CMK (cell line): ENCODE results near the gene TLE1.
"Not testable (repeated sequence)": the region's sequence is repeated elsewhere in the genome, so short reads cannot be mapped to it uniquely, and the experiment has no call there.

Source experiments
- DNase-seq: peaks from one replicate; pipeline ENCODE4 v3.0.0-alpha.2; 2010; ENCODE audit warnings: low read depth

TLE1 gene

DNA sequence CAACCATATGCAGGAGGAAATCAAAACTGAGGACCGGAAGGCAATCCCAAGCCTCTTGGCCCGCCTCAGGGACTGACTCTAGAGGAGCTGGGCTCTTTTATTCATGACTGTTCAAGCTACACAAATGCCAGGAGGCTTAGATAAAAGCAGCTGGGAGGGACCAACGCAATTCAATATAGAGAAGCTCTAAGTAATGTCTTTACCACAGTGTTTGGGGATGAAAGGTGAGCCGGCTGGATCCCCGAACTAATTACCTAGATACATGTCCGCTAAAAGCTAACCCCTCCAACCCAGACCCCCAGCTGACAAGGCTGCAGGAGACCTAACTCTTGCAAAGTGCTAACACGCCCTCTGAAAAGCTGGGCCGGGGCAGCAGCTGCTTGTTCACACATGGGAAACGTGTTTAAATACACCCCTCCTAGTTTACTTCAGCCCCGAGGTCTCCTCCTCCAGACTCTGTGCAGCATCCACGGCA, 67.5 kb downstream of the TLE1 start:
- DNase-seq = no peak

DNA sequence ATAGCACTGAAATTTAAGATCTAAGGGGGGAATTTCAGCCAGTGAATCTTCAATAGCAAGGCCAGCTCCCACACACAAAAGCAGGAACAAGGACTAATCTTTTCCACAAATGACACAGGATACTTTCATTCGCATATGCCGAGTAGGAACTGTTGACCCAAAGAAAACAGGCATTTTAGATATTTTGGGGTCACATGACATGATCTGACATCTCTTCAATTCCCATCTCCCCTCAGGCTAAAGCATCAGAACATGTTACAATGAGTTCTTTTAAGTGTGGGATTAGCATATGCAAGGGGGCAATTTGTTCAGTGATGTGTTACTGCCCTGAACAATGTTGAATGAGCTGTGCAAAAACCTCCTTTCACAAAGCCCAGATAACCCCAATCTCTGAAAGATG, 68.2 kb downstream of the TLE1 start:
- DNase-seq = no peak

DNA sequence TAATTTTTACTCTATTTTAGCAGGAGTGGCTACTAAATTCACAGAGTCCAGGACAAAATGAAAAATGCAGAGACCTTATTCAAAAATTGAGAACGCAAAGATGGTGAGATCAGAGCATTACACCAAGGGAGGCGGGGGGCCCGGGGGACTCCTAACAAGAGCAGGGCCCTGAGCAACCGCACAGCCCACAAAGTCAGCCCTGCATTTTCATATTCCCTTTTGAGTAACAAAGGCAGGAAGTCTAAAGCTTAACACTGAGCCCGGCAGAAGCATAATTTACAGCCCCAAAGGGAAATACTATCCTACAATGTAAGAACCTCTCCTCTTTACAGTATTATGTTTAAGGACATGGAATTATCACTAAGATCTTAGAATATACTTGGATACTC, 69.4 kb downstream of the TLE1 start:
- DNase-seq = no peak

DNA sequence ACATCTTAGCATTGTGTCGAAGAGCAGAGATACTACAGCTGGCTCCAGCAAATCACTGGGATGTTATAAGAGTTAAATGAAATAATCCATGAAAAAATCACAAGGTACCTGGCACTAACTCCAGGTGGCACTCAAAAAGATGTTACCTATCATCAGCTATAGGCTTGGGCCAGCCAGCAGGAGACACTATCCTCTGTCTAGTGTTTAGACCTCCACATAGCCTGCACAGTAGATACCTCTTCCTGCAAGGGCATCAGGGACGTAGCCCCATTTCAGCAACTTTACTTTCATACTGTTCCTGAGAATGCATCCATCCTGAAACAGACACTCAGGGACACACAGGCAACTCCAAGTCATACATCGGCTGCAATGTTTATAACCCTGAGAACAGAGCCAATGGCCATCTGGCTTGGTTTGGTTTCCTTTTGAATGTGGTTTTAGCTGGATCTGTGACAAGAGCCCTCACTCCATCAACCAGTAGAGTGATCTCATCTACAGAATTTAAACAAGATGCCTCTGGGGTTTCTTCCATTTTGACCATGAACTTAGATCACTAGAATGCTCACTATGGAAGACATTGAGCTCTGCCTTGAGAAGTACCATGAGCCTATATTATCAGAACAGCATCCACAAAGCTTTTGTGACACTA, 69.9 kb downstream of the TLE1 start:
- DNase-seq = no peak

DNA sequence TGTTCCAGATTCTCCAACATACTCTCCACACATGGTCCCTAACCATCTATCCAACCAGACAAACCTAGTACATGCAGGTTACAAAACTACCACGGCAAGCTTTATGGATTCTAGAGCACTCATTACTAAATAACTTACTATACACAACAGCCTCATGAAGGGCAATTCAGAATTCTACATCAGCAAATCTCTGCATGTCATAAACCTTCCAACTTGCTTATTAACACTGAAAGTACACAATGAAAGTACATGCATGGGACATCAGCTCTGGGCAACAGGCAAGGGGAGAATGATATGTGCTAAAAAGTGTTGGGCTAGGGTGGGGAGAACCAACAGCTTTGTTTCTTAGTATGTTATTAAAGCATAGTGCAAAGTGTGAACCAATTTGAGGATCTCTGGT, 70.4 kb downstream of the TLE1 start:
- no peak for DNase-seq

DNA sequence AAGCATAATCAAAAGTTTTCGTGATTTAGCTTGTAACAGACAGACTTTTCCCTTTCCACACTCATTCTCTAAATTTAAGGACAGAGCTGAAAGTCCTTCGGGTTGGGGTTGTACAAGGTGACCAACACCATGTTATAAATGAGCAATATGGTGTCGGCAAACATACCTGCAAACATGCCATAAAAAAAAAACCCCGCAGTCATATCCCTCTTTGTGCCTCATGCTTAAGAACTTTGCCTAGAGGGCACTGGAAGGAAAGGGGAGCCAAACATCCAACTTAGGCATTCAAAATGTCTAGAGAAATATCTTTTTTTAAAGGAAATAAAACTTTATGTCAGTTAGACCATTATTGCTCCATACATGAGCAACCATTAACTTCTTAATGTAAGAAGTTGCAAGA, 73.2 kb downstream of the TLE1 start:
- no peak for DNase-seq

DNA sequence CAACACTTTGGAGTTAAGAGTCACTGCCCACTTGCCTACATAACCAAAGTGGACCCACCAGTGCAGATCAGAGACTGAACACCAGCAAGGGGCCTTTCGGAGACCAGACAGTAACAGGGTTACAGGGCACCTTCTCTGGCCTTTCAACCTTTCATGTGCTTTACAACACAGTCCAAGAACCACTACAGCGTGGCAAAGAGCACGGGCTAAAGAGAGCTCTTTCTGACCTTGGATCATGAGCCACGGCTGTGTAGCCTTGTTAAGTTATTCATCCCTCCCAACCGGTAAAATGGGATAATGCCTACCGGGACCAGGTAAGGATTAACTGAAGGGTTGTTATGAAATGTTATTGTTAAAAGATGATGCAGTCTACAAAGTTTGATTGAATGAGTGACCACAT, 75.0 kb downstream of the TLE1 start:
- DNase-seq = no peak

DNA sequence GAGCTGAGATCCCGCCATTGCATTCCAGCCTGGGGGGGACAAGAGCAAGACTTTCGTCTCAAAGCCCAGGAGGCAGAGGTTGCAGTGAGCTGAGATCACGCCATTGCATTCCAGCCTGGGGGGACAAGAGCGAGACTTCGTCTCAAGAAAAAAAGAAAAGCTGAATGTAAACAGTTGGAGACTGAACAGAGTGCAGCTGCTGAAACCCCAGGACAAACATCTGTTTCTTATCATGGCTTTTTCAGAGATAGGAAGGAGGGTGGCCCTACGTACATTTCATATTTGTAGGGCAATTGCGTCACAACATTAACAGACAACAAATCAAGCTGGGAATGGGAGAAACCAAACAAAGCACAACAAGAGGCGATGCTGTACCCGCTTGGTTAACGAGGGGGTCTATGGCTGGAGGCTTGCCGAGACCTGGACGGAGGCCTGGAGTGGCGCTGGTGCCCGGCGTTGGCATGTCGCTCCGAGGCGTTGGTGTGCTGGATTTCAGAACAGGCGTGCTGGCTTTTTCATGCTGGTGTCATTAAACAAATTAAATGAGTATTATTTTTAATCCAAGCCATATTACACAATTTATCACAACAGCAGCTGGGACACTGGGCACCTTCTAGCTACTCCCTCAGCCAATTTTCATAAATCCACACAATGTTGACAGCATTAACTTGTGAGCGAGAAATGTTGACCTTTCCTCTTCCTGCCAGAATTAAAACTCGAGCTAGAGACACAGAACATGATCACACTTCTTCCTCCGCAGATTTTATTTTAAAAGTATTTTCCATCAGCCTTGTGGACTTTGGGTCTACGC, 76.1 kb downstream of the TLE1 start:
- no peak for DNase-seq

DNA sequence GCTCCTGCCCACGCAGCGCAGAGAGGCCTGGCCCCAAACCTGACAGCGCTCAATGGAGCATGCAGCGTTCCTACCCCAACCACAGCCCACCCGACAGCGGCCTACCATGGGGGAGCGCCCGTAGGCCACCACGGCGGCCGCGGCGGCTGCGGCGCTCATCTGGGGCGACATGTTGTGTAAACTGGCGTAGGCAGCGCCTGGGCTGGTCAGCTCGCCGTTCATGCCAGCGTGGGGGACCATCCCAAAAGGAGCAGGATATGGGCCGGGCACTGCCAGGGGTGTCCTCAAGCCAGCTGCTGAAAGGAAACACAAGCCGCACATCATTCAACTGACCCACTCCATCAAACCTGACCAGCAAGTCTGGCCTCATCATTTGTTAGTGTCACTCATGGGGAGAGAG, 77.7 kb downstream of the TLE1 start:
- no peak for DNase-seq

DNA sequence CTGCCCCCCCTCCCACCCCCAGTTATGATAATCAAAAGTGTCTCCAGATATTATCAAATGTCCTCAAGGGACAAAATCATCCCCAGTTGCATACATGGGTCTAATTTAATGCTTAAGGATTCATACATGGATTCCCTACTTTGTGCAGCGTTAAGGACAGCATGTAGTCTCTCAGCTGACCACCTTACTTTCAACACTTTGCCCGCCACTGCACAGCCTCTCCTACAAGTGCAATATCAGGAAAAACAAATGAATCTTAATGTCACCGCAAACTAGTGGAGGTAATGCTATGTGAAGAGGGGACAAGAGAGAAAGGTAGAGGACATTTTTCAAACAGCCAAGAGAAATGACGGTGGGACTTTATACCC, 78.6 kb downstream of the TLE1 start:
- no peak for DNase-seq

DNA sequence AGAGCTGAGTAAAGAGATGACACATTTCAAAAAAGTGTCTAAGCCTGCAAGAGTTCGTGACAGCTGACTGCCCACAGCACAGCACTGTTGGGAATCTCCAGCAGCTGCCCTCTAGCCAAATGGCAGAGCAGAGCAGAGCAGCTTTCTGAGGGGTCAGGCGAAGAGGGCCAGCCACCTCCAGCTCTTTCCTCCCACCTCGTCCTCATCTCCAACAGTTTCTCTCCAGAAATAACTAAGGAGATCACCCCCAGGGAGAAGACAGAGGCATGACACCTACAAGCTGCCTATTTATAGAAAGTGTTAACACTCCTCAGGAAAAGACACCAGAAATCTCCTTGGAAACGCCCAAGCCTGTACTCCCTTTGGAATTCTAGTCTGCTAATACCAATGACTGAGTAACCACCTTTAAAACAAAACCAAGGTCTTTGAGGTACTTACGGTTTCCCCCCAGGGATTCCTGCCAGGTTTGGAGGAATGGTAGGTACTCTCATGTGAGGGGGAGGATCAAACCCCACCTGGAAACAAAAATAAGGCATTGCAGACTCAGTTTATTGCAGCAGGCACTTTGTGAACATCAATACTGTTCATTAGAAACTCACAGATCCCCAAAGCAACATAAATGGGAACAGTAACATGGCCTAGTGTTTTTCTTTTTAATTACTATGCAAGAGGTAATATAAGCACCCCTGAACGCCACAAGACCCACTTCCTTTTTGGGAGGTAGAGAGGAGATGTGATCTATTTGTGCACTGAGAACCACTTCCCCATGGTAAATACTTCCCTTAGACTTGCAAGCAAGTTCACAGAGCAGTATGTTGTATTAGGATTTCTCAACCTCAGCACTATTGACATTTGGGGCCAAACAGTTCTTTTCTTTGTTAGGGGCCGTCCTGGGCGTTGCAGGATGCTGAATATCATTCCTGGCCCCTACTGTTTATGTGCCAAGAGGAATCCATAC, 79.3 kb downstream of the TLE1 start:
- no peak for DNase-seq

DNA sequence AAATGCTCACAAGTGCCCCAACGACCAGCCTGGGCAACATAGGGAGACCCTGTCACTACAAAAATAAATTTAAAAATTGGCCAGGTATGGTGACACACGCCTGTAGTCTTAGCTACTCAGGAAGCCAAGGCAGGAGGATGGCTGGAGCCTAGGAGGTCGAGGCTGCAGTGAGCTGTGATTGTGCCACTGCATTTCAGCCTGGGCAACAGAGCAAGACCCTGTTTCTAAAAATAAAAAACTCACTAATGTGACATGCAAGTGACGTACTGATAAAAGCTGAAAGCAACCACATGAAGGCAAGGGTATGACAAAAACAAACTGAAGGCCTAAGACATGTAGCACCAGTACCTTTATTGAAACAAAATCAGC, 81.1 kb downstream of the TLE1 start:
- DNase-seq = no peak

DNA sequence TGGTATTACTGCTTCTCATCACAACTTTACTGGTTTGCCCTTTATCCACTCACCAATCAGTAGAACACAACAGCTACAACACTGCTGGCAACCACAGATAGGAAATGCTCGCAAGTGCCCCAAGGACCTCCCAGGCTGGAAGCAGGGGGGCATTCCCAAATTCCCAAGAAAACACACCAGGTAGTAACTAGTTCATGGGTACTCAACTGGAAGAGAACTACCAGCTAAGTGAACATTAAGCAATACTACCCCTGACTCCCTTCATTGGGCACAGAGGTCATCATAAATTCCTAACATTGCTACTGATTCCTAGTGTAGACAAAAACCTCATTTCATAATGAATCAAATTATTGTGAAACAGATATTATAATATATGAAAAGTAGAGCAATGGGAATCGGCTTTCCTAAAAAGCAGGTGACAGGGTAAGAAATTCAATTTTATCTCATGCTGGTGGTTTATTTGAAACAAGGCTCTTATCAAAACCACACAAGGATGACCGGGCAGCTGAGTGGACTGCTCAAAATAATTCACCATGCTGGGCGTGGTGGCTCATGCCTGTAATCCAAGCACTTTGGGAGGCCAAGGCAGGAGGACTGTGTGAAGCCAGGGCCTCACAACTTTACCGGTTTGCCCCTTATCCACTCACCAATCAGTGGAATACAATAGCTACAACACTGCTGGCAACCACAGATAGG, 81.6 kb downstream of the TLE1 start:
- no peak for DNase-seq

DNA sequence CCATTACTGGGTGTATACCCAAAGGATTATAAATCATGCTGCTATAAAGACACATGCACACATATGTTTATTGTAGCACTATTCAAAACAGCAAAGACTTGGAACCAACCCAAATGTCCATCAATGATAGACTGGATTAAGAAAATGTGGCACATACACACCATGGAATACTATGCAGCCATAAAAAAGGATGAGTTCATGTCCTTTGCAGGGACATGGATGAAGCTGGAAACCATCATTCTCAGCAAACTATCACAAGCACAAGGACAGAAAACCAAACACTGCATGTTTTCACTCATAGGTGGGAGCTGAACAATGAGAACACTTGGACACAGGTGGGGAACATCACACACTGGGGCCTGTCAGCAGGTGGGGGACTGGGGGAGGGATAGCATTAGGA, 83.1 kb downstream of the TLE1 start:
- DNase-seq = not testable (repeated sequence)

DNA sequence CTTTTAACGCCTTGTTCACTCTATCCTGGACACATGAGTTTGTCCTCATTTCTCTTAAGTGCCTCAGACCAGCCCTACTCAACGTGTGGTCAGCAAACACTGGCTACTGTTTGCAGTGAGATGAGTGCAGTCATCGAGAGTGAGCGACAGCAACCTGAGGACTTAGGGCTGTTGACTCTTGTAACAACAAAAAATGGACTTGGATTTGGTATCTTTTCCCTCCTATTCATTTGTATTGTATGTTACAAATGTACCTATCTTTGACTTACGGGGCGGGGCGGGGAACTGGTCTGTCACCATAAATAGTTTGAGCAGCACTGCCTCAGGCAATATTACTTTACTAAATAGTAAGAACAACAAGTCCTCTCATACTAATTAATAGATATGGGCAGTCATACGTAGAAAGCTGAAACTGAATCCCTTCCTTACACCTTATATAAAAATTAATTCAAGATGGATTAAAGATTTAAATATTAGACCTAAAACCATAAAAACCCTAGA, 84.1 kb downstream of the TLE1 start:
- no peak for DNase-seq

DNA sequence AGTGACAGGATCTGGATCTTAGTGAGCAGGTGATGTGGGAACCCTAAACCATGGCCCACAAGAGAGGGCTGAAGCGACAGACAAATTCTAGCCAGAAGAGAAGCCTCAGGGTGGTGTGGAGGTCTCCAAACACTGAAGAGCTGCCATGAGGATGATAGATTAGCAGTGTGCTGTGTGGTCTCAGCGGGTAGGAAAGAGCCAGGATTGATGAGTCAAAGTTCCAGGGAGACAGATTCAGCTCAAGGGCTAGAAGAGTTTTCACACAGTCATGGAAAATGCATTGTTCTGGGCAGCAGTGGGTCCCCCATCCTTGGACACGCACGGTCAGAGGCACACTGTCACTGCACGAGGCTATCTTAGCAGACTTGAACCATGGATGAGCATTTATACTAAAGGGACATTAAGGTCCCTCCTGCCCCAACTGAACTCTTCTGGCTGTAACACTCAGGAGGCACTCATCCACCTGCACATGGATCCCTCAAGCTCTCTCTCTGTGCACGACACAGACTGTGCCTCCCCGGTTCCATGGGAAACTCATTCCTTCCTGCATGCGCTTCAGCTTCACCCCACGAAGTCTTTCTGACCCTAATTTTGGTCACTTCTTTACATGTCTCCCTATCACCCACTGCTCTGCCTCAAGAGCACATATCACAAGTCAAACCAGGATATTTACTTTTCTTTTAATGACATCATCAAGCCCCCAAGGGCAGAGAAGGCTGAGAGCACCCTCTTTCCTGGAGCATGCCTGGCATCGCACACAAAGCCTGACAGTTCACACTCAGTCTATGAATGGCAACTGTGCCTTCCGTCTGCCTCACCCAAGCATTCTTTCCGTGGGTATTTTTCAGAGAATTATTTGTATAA, 84.8 kb downstream of the TLE1 start:
- no peak for DNase-seq

DNA sequence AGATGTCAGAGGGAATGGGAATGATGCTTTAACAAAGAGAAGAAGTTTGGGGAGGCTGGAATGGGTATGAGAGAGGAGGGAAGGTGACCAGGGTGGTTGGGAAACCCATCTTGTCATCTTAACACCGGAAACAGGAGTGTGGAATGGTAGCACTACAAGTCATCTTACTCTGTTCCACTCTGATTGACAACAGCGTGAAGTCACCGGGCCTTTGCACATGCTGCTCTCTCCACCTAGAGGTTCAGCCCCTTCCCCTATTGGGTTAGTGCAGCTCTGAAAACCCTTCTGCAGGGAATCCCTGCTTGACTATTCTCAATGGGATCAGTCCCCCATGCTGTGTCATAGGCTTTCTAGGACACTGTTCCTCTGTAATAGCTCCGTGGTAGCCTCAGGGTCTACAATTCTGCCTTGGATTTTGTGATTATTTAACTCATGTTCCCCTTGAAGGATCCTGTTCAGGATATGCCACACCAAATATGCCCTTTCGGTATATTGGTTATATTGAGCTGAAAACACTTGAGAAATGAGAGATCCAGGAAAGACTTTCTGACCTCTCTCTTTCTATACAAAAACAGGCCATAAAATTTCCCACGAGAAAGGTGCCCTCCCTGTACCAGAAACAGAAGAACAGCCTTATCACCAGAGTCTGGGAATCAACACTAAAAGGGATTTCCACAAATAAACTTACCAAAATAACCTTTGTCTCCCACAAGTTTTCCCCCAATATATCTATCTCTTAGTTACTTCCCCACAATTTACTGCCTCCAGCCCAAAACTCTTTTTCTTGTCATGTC, 86.3 kb downstream of the TLE1 start:
- no peak for DNase-seq

DNA sequence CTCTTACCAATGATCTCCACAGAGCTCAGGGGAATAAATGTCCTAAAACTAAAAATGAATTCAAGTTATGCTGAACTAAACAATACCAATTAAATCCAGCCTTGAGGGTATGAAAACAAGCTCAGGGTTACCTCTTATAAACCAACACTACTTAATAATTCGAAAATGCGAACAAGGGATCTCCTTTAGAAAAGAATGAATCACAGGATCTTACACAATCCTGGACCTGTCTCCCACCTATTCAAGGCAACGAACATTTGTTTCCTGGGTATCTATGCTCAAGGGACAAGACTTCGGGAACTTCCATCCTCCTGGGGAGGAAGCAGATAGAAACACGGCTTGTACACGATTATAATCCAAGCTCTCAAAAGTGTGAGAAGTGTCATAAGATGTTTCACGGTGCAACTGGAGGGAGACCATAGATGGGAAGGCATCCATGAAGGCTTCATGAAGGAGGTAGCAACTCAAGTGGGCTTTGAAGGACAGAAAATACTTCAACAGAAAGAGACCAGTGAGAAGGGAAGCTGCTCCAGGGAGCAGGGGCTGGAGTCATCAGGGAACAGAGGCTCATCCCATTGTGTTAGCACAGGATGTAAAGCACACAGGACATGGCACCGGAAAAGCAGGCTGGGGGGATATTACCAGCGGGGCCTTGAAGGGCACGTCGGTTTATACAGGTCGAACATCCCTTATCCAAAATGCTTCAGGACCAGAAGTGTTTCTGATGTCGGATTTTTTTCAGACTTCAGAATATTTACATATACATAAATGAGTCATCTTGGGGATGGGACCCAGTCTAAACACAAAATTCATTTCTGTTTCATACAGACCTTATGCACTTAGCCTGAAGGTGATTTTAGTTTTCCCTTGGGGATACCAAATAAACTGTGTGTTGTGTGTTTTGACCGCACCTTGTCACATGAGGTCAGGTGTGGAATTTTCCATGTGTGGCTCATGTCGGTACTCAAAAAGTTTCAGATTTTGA, 87.4 kb downstream of the TLE1 start:
- DNase-seq = no peak

DNA sequence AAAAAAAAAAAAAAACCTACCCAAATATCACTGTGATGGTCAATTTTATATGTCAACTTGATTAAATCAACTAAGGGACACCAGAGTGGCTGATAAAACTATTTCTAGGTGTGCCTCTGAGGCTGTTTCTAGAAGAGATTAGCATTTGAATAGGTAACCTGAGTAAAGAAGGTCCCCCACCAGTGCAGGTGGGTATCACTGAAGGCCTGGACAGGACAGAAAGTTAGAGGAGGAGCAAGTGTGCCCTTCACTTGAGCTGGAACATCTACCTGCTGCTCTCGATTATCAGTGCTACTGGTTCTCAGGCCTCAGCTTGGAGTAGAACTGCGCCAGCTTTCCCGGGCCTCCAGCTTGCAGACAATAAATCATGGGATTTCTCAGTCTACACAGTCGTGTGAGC, 88.7 kb downstream of the TLE1 start:
- DNase-seq = no peak
